Colonic mucosa (tissue), 4 donors: Measurements from ENCODE around the gene MARCHF6. TPM values are rescaled to one million over a fixed set of nuclear protein-coding genes. Genes with fewer than 3 reads are reported as not detected.
"Not testable (repeated sequence)": the region's sequence is repeated elsewhere in the genome, so short reads cannot be mapped to it uniquely, and the experiment has no call there.

Experiments
- DNase-seq: peaks from one replicate; pipeline ENCODE4 v3.0.0-alpha.2; 2020
- H3K27ac ChIP-seq: fragments of 200-600 bp; one replicate; pipeline ENCODE4 v1.8.0; 2021
- H3K27me3 ChIP-seq: fragments of 200-600 bp; one replicate; pipeline ENCODE4 v1.8.0; 2021
- H3K36me3 ChIP-seq: fragments of 200-600 bp; one replicate; pipeline ENCODE4 v1.8.0; 2021
- H3K4me1 ChIP-seq: fragments of 200-600 bp; one replicate; pipeline ENCODE4 v1.8.0; 2021; ENCODE audit warnings: mild to moderate bottlenecking
- H3K4me3 ChIP-seq: fragments of 200-600 bp; one replicate; pipeline ENCODE4 v1.8.0; 2021
- H3K9ac ChIP-seq, 2 donors: one replicate each; pipeline ENCODE4 v1.7.0; 2013; ENCODE audit warnings: control low read depth in 2 of 2, low read depth in 2 of 2, low read length in 2 of 2
- H3K9me3 ChIP-seq: fragments of 200-600 bp; one replicate; pipeline ENCODE4 v1.8.0; 2021
- CTCF ChIP-seq: fragments of 200-600 bp; IDR thresholded peaks from one replicate; pipeline ENCODE4 v1.8.0; 2022; ENCODE audit warnings: antibody characterized with exemption, mild to moderate bottlenecking
- intact Hi-C: fragments of 100-400 bp; cut with DNase I; formaldehyde crosslinking; loops from one replicate; pipeline ENCODE4 v1.14.1; 2022
- total RNA-seq, 2 donors: library from RNA; stranded (reverse); fragmentation: NEBNext Ultra II Directional in 1 of 2; extraction: Animal tissue kit (Norgen Biotek cat#: 25700) in 1 of 2; gene quantifications; one replicate each; pipeline ENCODE4 v1.2.1, GENCODE V29; 2021
- donor health status: healthy.
- donor health status: DM: no; HTN: no; CAD: no.
- donor health status: DM: no; HTN: no; CAD: no.

The MARCHF6 gene
- total RNA-seq, 2 donors from 2014 or later: 108 to 155 TPM

- Histone ChIP-seq H3K9ac (no peak overlapping the region), H3K27me3 (no peaks in the 10 kb centered on the region), H3K9me3 (no peaks in the 10 kb centered on the region), H3K36me3 (no peaks in the 10 kb centered on the region), H3K27ac (no peak overlapping the region), H3K4me3 (no peak overlapping the region), H3K4me1 (no peaks in the 10 kb centered on the region)
- DNase-seq: no peak
- no peak for TF ChIP-seq CTCF
- intact Hi-C loops: no loop called here
These were observed 19.5 kb downstream of the MARCHF6 start for GRCh38 chr5:10372726-10373709.

GRCh38 chr5:10374046-10375022, 20.8 kb downstream of the MARCHF6 start:
- DNase-seq: no peak
- no peaks in the 10 kb centered on the region for H3K4me1 ChIP-seq
- intact Hi-C loops: no loop called here

GRCh38 chr5:10375146-10375545, 21.7 kb downstream of the MARCHF6 start:
- H3K4me1 ChIP-seq: not testable (repeated sequence)

More at GRCh38 chr5:10374046-10375022, 20.8 kb downstream of the MARCHF6 start:
- Histone ChIP-seq H3K27ac (no peak overlapping the region), H3K36me3 (no peaks in the 10 kb centered on the region), H3K27me3 (no peaks in the 10 kb centered on the region), H3K9me3 (no peaks in the 10 kb centered on the region), H3K9ac (no peak overlapping the region), H3K4me3 (no peak overlapping the region)
- TF ChIP-seq CTCF: no peak

GRCh38 chr5:10376544-10376943, 23.0 kb downstream of the MARCHF6 start:
- Histone ChIP-seq H3K27me3 (no peaks in the 10 kb centered on the region), H3K4me1 (no peaks in the 10 kb centered on the region), H3K9ac (no peak overlapping the region), H3K4me3 (no peak overlapping the region), H3K36me3 (no peaks in the 10 kb centered on the region), H3K27ac (no peak overlapping the region), H3K9me3 (no peaks in the 10 kb centered on the region)
- intact Hi-C loops: no loop called here
- DNase-seq: no peak
- TF ChIP-seq CTCF: no peak

More at GRCh38 chr5:10375146-10375545, 21.7 kb downstream of the MARCHF6 start:
- H3K27ac ChIP-seq, intact Hi-C loops, H3K4me3 ChIP-seq, H3K27me3 ChIP-seq, H3K9ac ChIP-seq, DNase-seq, H3K9me3 ChIP-seq, H3K36me3 ChIP-seq: not testable (repeated sequence)

- intact Hi-C loops: no loop called here
These were observed 23.6 kb downstream of the MARCHF6 start for GRCh38 chr5:10377081-10377480.

More at GRCh38 chr5:10377081-10377480, 23.6 kb downstream of the MARCHF6 start:
- no peak for TF ChIP-seq CTCF
- Histone ChIP-seq H3K9ac (no peak overlapping the region), H3K27me3 (no peaks in the 10 kb centered on the region), H3K4me1 (no peaks in the 10 kb centered on the region), H3K4me3 (no peak overlapping the region), H3K27ac (no peak overlapping the region), H3K36me3 (peaks cover 3% of the 10 kb centered on the region), H3K9me3 (no peaks in the 10 kb centered on the region)
- no peak for DNase-seq
